Measurements from ENCODE around the gene RFNG.

RFNG gene

DNA sequence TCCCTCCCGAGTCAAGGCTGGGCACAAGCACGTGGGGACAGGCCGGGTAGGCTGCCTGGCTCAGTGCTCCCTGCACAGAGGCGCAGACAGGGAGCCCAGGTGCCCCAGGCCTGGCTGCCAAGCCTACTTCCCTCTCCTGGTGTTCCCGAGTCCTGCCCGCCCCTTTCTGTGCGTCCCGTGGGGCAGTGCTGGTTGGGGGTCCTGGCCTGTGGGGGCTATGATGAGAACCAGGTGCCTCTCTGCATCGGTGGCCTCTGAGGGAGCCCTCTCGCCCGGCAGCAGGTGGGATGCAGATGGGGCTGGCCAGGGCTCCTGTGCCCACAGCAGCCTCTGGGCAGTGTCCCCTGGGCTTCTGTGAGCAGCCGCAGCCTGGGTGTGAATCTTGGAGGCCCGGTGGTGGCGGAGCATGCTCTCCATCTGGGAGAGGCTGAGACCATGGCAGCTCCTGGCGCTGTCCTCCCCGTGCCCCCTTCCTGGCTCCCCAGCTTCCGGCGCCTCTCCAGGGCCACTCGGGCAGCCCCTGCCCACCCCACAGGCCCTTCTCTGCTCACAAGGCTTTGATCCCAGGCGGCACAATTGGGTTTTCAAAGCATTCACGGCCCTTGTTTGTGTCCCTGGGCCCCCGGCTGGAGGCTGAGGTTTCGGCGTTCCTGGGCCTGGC lies 36.2 kb downstream of the RFNG start:
- TF ChIP-seq, protein P1, sequence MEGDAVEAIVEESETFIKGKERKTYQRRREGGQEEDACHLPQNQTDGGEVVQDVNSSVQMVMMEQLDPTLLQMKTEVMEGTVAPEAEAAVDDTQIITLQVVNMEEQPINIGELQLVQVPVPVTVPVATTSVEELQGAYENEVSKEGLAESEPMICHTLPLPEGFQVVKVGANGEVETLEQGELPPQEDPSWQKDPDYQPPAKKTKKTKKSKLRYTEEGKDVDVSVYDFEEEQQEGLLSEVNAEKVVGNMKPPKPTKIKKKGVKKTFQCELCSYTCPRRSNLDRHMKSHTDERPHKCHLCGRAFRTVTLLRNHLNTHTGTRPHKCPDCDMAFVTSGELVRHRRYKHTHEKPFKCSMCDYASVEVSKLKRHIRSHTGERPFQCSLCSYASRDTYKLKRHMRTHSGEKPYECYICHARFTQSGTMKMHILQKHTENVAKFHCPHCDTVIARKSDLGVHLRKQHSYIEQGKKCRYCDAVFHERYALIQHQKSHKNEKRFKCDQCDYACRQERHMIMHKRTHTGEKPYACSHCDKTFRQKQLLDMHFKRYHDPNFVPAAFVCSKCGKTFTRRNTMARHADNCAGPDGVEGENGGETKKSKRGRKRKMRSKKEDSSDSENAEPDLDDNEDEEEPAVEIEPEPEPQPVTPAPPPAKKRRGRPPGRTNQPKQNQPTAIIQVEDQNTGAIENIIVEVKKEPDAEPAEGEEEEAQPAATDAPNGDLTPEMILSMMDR (IDR thresholded peaks at IDR 0.05), result no peak

DNA sequence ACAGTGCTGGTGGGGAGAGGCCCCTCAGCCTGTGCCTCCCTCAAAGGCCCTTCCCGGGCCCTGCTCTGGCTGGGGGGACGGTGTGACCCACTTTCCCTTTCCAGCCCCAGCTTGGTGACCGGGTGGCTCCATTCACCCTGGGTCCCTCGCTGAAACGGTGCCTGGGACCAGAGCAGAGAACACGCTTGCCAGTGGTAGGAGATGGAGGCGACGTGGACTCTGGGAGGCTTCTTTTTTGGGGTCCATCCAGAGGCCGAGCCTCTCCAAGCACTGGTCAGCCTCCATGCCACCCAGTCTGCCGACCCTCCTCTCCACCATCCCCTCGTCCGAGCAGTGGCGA lies 36.7 kb downstream of the RFNG start:
- TF ChIP-seq, protein P1 (IDR thresholded peaks at IDR 0.05), result no peak

DNA sequence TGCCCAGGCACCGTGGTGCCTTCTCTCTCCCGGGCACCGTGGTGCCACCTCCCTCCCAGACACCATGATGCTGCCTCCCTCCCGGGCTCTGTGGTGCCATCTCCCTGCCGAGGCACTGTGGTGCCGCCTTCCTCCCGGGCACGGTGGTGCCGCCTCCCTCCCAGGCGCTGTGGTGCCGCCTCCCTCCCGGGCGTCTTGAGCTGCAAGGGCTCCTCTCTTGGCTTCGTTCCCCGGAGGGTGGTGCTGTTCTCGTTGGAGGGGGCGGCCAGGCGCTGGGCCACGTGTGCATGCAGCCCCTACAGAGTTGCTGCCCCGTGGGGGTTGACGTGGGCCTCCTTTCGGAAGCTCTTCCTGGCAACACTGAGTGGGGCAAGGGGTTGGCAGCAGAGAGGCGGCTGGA lies 37.2 kb downstream of the RFNG start:
- TF ChIP-seq, protein P1 (IDR thresholded peaks at IDR 0.05), result no peak

DNA sequence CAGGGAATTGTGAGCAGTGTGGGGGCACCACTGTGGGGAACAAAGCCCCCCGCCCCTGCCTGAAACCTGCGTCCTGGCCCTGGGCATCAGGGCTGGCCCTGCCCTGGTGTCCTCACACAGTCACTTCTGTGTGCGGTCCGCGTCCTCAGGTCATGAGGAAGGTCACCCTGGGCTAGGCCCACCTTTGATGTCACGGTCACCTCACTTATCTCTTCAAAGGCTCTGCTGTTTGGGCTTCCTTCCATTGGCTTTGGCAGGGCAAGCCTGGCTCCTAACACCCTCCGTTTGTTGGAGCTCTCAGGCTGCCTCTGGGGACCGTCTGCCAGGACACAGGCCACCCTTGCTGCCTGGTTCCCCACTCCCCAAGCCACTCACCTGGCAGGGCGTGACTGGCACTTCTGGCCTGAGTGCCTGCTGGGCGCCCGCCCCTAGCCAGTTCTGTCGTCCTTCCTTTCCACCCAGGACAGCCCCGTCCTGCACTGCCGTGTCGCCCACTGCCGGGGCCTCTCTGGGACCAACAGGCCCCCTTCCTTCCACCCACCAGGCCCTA lies 37.8 kb downstream of the RFNG start:
- TF ChIP-seq, protein P1 (IDR thresholded peaks at IDR 0.05), result no peak

DNA sequence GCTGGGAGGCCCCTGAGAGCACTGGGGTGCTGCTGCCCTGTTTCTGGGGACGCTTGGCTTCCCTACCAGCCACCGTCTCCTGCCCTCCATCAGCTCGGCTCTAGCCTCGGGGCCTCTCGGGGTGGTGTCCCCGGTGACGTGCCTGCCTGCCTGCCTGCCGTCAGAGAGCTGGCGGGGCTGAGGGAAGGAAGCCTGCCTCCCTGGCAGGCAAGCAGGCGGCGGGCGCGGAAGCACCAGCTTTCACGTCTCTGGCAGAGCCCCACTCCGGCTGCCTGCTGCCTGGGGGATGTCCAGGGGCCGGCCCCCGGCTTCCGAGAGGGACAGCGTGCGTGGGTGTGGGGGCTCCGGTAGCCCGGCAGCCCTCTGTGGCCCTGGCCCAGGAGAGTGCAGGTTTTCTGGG lies 38.3 kb downstream of the RFNG start:
- TF ChIP-seq, protein P1 (IDR thresholded peaks at IDR 0.05), result no peak

DNA sequence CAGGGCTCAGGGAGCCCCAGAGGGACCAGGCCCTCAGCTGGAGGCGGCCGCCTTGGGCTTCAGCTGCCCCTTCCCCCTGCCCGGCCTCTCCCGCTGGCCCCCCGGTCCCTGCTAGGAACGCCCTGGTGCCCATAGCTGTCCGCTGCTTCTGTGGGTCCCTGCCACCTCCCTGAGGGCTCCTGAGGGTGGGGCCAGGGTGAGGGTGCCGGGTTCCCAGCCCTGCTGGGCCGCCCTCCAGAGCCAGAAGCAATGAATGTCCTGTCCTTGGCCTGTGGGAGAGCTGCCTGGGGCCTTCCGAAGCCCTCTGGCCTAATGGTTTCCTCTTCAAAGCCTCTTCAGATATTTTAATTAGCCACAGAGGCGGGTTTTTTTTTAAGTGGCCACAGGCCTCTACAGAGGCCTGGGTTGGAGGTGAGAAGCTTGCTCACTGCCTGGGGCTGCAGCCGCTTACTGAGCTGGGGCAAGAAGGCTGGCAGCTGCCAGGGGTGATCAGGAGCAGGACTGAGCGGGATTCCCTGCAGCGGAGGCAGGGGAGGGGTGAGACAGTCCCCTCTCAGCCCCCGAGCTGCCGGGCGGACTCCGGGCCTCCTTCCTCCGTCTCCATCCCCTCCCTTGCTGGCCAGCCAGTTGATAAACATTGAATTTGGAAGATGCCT lies 38.8 kb downstream of the RFNG start:
- TF ChIP-seq, protein P1 (IDR thresholded peaks at IDR 0.05), result no peak

DNA sequence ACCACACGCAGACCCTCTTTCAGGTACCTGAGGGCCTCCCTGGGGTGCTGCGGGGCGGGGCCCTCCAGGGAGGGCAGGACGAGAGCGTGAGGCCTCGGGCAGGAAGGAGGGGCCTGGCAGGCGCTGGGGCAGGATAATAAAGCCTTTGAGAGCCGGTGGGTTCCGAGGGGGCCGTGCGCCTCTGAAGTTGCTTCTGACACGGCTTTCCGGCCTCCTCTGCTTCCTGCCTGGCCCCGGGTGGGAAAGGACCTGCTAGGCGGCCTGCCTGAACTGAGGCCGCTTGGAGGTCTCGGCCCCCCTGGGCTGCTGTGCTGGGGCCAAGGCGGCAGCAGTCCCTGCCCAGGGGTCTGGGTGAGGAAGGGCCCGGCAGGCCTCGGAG lies 39.4 kb downstream of the RFNG start:
- TF ChIP-seq, protein P1 (IDR thresholded peaks at IDR 0.05), result no peak

Measured in LNCAP (cell line).